K562 (cell line): ENCODE results near the gene MACF1. TPM values are rescaled to one million over a fixed set of nuclear protein-coding genes. Genes with fewer than 3 reads are reported as not detected.

ENCODE experiments used
- ATAC-seq: fragments of 200-7000 bp; cut with Tn5 transposase; 3 replicates; pipeline ENCODE4 v1.9.1; 2020; ENCODE audit warnings: moderate library complexity
- BruUV-seq: library from RNA; stranded (reverse); fragments of 400-500 nt; replicated peaks from 2 replicates; lab custom pipeline; 2021; lab: Mats Ljungman, UMichigan
- CTCF ChIA-PET: fragments of 300-600 bp; formaldehyde crosslinking; extraction: SDS; loops from one replicate; lab custom pipeline; 2021; ENCODE audit warnings: low intra/inter-chr PET ratio; lab: Yijun Ruan, JAX
- POLR2A ChIA-PET: fragments of 300-600, 350-650 bp; sonication (Branson Sonifier 250); formaldehyde crosslinking; extraction: SDS; loops from one replicate; lab custom pipeline; 2021; ENCODE audit warnings: antibody characterized with exemption, inconsistent platforms; lab: Yijun Ruan, JAX
- DNase-seq, 4 experiments: peaks; one replicate each; pipeline versions ENCODE4 v3.0.0 to v3.0.0-alpha.2; 2011 to 2018; ENCODE audit warnings: low spot score in 3 of 4, mixed read lengths in 3 of 4; ENCODE audit errors: extremely low read depth in 1 of 4
- FAIRE-seq: peaks from 2 replicates; lab custom pipeline; 2011; peaks lifted over from hg19 to GRCh38; lab: Jason Lieb, UNC
- H2AFZ ChIP-seq: 2 replicates; pipeline ENCODE4 v1.6.0; 2011; ENCODE audit warnings: low read depth, low read length, control low read depth, inconsistent platforms
- H3K27ac ChIP-seq: fragments of 200-600 bp; 3 replicates; pipeline ENCODE4 v1.8.0; 2011; ENCODE audit warnings: low read depth, mild to moderate bottlenecking, control low read depth, inconsistent platforms, low read length, moderate library complexity, mixed read lengths; ENCODE audit errors: extremely low read depth
- H3K27me3 ChIP-seq, 2 experiments: fragments of 300-600 bp in 1 of 2; 2 replicates in 1 of 2; 3 replicates in 1 of 2; pipeline versions ENCODE4 v1.6.0 to v1.8.0; 2011; ENCODE audit warnings: inconsistent platforms in 2 of 2, low read length in 2 of 2, mild to moderate bottlenecking in 1 of 2, mixed read lengths in 1 of 2, moderate library complexity in 1 of 2; ENCODE audit not compliant: control insufficient read depth in 2 of 2, insufficient read depth in 2 of 2
- H3K36me3 ChIP-seq: fragments of 300-600 bp; 3 replicates; pipeline ENCODE4 v1.8.0; 2011; ENCODE audit warnings: mild to moderate bottlenecking, low read length, inconsistent platforms; ENCODE audit not compliant: control insufficient read depth, insufficient read depth
- H3K4me1 ChIP-seq, 2 experiments: fragments of 200-600 bp in 1 of 2; replicated peaks in 1 of 2; 2 replicates in 1 of 2; 3 replicates in 1 of 2; pipeline versions ENCODE4 v1.5.1 to v1.8.0; 2011; ENCODE audit warnings: inconsistent platforms in 2 of 2, low read length in 2 of 2, mild to moderate bottlenecking in 1 of 2, mixed read lengths in 1 of 2, moderate library complexity in 1 of 2; ENCODE audit not compliant: control insufficient read depth in 2 of 2, insufficient read depth in 2 of 2
- H3K4me2 ChIP-seq: 2 replicates; pipeline ENCODE4 v1.6.1; 2011; ENCODE audit warnings: low read length, control low read depth, inconsistent platforms, mixed read lengths; ENCODE audit not compliant: insufficient read depth
- H3K4me3 ChIP-seq: fragments of 200-600 bp; sonication (generic), shearing (Covaris generic); 2 replicates; pipeline ENCODE4 v1.5.1; 2016; ENCODE audit warnings: control low read depth, inconsistent platforms
- H3K79me2 ChIP-seq: fragments of 200-600 bp; 3 replicates; pipeline ENCODE4 v1.8.0; 2011; ENCODE audit warnings: low read length, inconsistent platforms; ENCODE audit not compliant: control insufficient read depth, insufficient read depth
- H3K9ac ChIP-seq, 2 experiments: 2 replicates each; pipeline versions ENCODE4 v1.6.0 to v1.6.1; 2011; ENCODE audit warnings: low read depth in 2 of 2, low read length in 2 of 2, control low read depth in 1 of 2, inconsistent platforms in 1 of 2, mild to moderate bottlenecking in 1 of 2, mixed read lengths in 1 of 2; ENCODE audit not compliant: insufficient read depth in 1 of 2
- H3K9me1 ChIP-seq: one replicate; pipeline ENCODE4 v1.6.0; 2011; ENCODE audit warnings: inconsistent platforms, mild to moderate bottlenecking, low read length, moderate library complexity; ENCODE audit not compliant: control insufficient read depth, insufficient read depth
- H3K9me3 ChIP-seq: replicated peaks from 2 replicates; pipeline ENCODE4 v1.5.1; 2011; ENCODE audit warnings: low read depth, low read length, inconsistent platforms; ENCODE audit not compliant: control insufficient read depth, insufficient read depth
- H4K20me1 ChIP-seq: replicated peaks from 2 replicates; pipeline ENCODE4 v1.6.1; 2011; ENCODE audit warnings: low read length, inconsistent platforms, mixed read lengths; ENCODE audit not compliant: control insufficient read depth, insufficient read depth
- ATF4 ChIP-seq: fragments of 450-650 bp; formaldehyde crosslinking; IDR thresholded peaks from 2 replicates; pipeline ENCODE4 v1.4.0; 2022; ENCODE audit warnings: mild to moderate bottlenecking, moderate library complexity
- BCL6 ChIP-seq: fragments of 250-450 bp; sonication (Bioruptor Pico); IDR thresholded peaks from 2 replicates; pipeline ENCODE4 v1.4.0; 2020
- CEBPB ChIP-seq: fragments of 450-650 bp; IDR thresholded peaks from 2 replicates; pipeline ENCODE4 v1.6.1; 2016; ENCODE audit warnings: missing genetic modification characterization, missing compliant biosample characterization
- CEBPG ChIP-seq, 3 experiments: fragments of 200-800 bp in 1 of 3; sonication (Bioruptor generic) in 1 of 3; sonication (generic) in 1 of 3; formaldehyde crosslinking in 1 of 3; IDR thresholded peaks in 2 of 3; conservative IDR thresholded peaks in 1 of 3; 2 replicates each; pipeline versions ENCODE4 v1.6.1 to v1.8.0; 2016 to 2022; ENCODE audit warnings: missing compliant biosample characterization in 2 of 3, missing genetic modification characterization in 2 of 3, mild to moderate bottlenecking in 1 of 3, missing genetic modification reagents in 1 of 3
- HNRNPLL ChIP-seq: fragments of 200-400 bp; formaldehyde crosslinking; IDR thresholded peaks from 2 replicates; pipeline ENCODE4 v1.6.1; 2017; ENCODE audit warnings: low read length, low read depth, mild to moderate bottlenecking; ENCODE audit not compliant: poor library complexity, severe bottlenecking
- HNRNPUL1 ChIP-seq: fragments of 200-400 bp; formaldehyde crosslinking; IDR thresholded peaks from 2 replicates; pipeline ENCODE4 v1.6.1; 2017; ENCODE audit warnings: low read length
- NCOR1 ChIP-seq: fragments of 450-650 bp; IDR thresholded peaks from 2 replicates; pipeline ENCODE4 v1.6.1; 2016; ENCODE audit warnings: mild to moderate bottlenecking, moderate library complexity
- RNF219 ChIP-seq: fragments of 250-450 bp; sonication (Bioruptor Pico); IDR thresholded peaks from 2 replicates; pipeline ENCODE4 v1.5.0; 2022; ENCODE audit warnings: mild to moderate bottlenecking
- SP1 ChIP-seq: sonication (generic); formaldehyde crosslinking; IDR thresholded peaks from 2 replicates; pipeline ENCODE4 v1.8.1; 2022; ENCODE audit warnings: mild to moderate bottlenecking, missing genetic modification reagents
- TCFL5 ChIP-seq: fragments of 250-450 bp; sonication (Bioruptor Pico); conservative IDR thresholded peaks from 2 replicates; pipeline ENCODE4 v1.6.1; 2021; ENCODE audit warnings: mild to moderate bottlenecking, moderate library complexity, matching md5 sums
- TRIM28 ChIP-seq: fragments of 450-650 bp; IDR thresholded peaks from 2 replicates; pipeline ENCODE4 v1.6.1; 2017
- ZNF134 ChIP-seq: fragments of 250-450 bp; sonication (Bioruptor Pico); conservative IDR thresholded peaks from 2 replicates; pipeline ENCODE4 v1.4.0; 2020
- ZNF23 ChIP-seq: fragments of 250-450 bp; sonication (Bioruptor Pico); IDR thresholded peaks from 2 replicates; pipeline ENCODE4 v1.4.0; 2020; ENCODE audit warnings: mild to moderate bottlenecking
- ZNF41 ChIP-seq: fragments of 250-450 bp; sonication (Bioruptor Pico); conservative IDR thresholded peaks from 2 replicates; pipeline ENCODE4 v1.4.0; 2020; ENCODE audit warnings: mild to moderate bottlenecking
- ZNF57 ChIP-seq: fragments of 450-650 bp; formaldehyde crosslinking; IDR thresholded peaks from 2 replicates; pipeline ENCODE4 v1.4.0; 2020; ENCODE audit warnings: mild to moderate bottlenecking, moderate library complexity
- ZNF707 ChIP-seq: fragments of 250-450 bp; sonication (Bioruptor Pico); conservative IDR thresholded peaks from 2 replicates; pipeline ENCODE4 v1.8.0; 2022; ENCODE audit warnings: inconsistent platforms, mild to moderate bottlenecking, moderate library complexity
- ZNF764 ChIP-seq: fragments of 250-450 bp; sonication (Bioruptor Pico); IDR thresholded peaks from 2 replicates; pipeline ENCODE4 v1.4.0; 2020; ENCODE audit warnings: low read depth, mild to moderate bottlenecking, moderate library complexity
- ZNF77 ChIP-seq: fragments of 250-450 bp; sonication (Bioruptor Pico); IDR thresholded peaks from 2 replicates; pipeline ENCODE4 v1.5.0; 2020
- WGBS: fragments of 100-300 bp; shearing (Covaris generic); methylation state at CpG from one replicate; pipeline ENCODE4 v1.1.6; 2016; ENCODE audit warnings: low coverage, mixed read lengths; ENCODE audit not compliant: insufficient coverage; ENCODE audit errors: missing lambda C conversion rate; 5-methylcytosine and 5-hydroxymethylcytosine counted together
- in situ Hi-C: fragments of 300-500 bp; cut with MboI; formaldehyde crosslinking; loops from 4 replicates; pipeline ENCODE4 v1.15.0; 2018; ENCODE audit warnings: inconsistent platforms, mixed read lengths
- intact Hi-C: fragments of 100-400 bp; cut with micrococcal nuclease; formaldehyde crosslinking; loops from 2 replicates; pipeline ENCODE4 v1.14.2; 2022
- polyA plus RNA-seq, 8 experiments: library from polyadenylated mRNA; depleted of rRNA in 4 of 8; stranded (reverse) in 5 of 8; unstranded in 3 of 8; fragments of >200 nt; fragmentation: Nextera tagmentation in 2 of 8; fragmentation: Illumina TruSeq in 1 of 8; extraction: Ambion mirVana in 2 of 8; extraction: Trizol in 1 of 8; gene quantifications; 2 replicates each; pipeline versions ENCODE4 v1.2.1 to v1.2.3, GENCODE V29; 2011 to 2014; ENCODE audit warnings: inconsistent platforms in 1 of 8, missing spikeins in 1 of 8
- total RNA-seq, 7 experiments: library from RNA; depleted of rRNA in 6 of 7; stranded (reverse); fragments of >200 nt in 6 of 7; fragmentation: Illumina TruSeq in 2 of 7; extraction: Trizol in 2 of 7; gene quantifications; 2 replicates each; pipeline versions ENCODE4 v1.2.1 to v1.2.3, GENCODE V29; 2011 to 2021; ENCODE audit warnings: low replicate concordance in 1 of 7
- TF ChIP-seq, protein P1 (sequence below): sonication (generic); formaldehyde crosslinking; IDR thresholded peaks from 2 replicates; pipeline ENCODE4 v1.8.0; 2022; ENCODE audit warnings: mild to moderate bottlenecking, missing genetic modification reagents

Gene MACF1
- total and polyA plus RNA-seq, 9 of the 15 experiments (the other 6 are each of a cell fraction or from before 2014, with no cell fraction given), result 13.2 to 232 (median 112) TPM

DNA sequence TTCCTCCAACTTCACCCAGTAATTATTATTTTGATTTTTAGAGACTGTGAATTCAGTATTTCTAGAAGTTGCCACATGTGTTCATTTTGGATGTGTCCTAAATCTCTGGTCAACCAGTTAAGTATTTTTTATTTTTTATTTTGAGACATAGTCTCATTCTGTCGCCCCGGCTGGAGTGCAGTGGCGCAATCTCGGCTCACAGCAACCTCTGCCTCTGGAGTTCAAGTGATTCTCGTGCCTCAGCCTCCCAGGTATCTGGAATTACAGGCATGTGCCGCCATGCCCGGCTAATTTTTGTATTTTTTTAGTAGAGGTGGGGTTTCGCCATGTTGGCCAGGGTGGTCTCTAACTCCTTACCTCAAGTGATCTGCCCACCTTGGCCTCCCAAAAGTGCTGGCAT is 8.0 kb downstream of the MACF1 start:
- no peak overlapping the region for H3K4me2 ChIP-seq
- 80% methylated on average over 8 of the region's 8 CpGs for WGBS
- BruUV-seq, result no TSS peak
- TF ChIP-seq ZNF77 (CRISPR knock-in tag), result no peak
- no peak for TF ChIP-seq ZNF23 (CRISPR knock-in tag)
- TF ChIP-seq NCOR1, result no peak
- no peak for TF ChIP-seq BCL6 (CRISPR knock-in tag)
- no peak for TF ChIP-seq ZNF57 (CRISPR knock-in tag)
- TF ChIP-seq CEBPG (CRISPR knock-in tag; IDR thresholded peaks at IDR 0.05), result peak; percentile 7; the same call in 1 of the 2 replicates
- no peak for TF ChIP-seq CEBPG (tag; conservative IDR thresholded peaks at IDR 0.05 in 1 of 2, IDR thresholded peaks at IDR 0.05 in 1 of 2)
- no peak for TF ChIP-seq SP1
- TF ChIP-seq ZNF707 (CRISPR knock-in tag), result no peak
- TF ChIP-seq HNRNPUL1, result no peak
- TF ChIP-seq CEBPB, result peak; percentile 58; the same call in 1 of the 2 replicates
- no peak for TF ChIP-seq ZNF764 (CRISPR knock-in tag)
- TF ChIP-seq, protein P1, sequence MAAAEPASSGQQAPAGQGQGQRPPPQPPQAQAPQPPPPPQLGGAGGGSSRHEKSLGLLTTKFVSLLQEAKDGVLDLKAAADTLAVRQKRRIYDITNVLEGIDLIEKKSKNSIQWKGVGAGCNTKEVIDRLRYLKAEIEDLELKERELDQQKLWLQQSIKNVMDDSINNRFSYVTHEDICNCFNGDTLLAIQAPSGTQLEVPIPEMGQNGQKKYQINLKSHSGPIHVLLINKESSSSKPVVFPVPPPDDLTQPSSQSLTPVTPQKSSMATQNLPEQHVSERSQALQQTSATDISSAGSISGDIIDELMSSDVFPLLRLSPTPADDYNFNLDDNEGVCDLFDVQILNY (CRISPR knock-in tag), result no peak
- no peak for TF ChIP-seq ATF4
- TF ChIP-seq HNRNPLL, result no peak
- no peak for TF ChIP-seq ZNF41 (CRISPR knock-in tag)
- TF ChIP-seq TRIM28, result no peak
- no peak for TF ChIP-seq ZNF134
- no peak for TF ChIP-seq TCFL5 (CRISPR knock-in tag)
- TF ChIP-seq RNF219 (CRISPR knock-in tag), result no peak

More for the DNA sequence above, 8.0 kb downstream of the MACF1 start:
- Histone ChIP-seq H3K9me3 (no peaks in the 10 kb centered on the region), H4K20me1 (peaks cover 10% of the 10 kb centered on the region), H3K79me2 (peaks cover 82% of the 10 kb centered on the region), H3K36me3 (no peaks in the 10 kb centered on the region; the same call in 2 of the 3 replicates), H3K9me1 (no peaks in the 10 kb centered on the region), H3K27ac (peak overlapping the region; percentile 79), H3K4me1 (peaks cover 21 to 47% of the 10 kb centered on the region in 2 experiments), H3K27me3 (no peaks in the 10 kb centered on the region; a peak in 1 of 5 replicates), H3K9ac (no peak overlapping the region; a peak in 1 of 4 replicates), H3K4me3 (no peak overlapping the region), H2AFZ (no peak overlapping the region)
- ChIA-PET POLR2A (interaction anchor here (2.9 to 5.6 kb wide), 2 partner anchors 7 to 20 kb away, joined by 17 to 61 read pairs; partner anchors contain the start of gene MACF1), CTCF (no interaction called here)
- in situ Hi-C loops, result no loop called here
- intact Hi-C loops, result no loop called here
- ATAC-seq (no peak), DNase-seq (no peak), FAIRE-seq (no peak)
